Endothelial cell of umbilical vein (primary cell): Measurements from ENCODE around the gene CXCL14. TPM values are rescaled to one million over a fixed set of nuclear protein-coding genes. Genes with fewer than 3 reads are reported as not detected.
A peak's percentile ranks its signal among the peaks of the same experiment; 100 is the strongest.

Experiments used
- BruUV-seq: library from RNA; stranded (reverse); fragments of 400-500 nt; replicated peaks from 2 replicates; lab custom pipeline; 2021; lab: Mats Ljungman, UMichigan
- CTCF ChIA-PET: fragments of 300-600, 350-600 bp; sonication (Branson Sonifier 250); formaldehyde crosslinking; loops from one replicate; lab custom pipeline; 2021; ENCODE audit warnings: antibody characterized with exemption, inconsistent platforms; lab: Charles Lee
- POLR2A ChIA-PET: fragments of 300-600, 350-600 bp; sonication (Branson Sonifier 250); formaldehyde crosslinking; loops from one replicate; lab custom pipeline; 2021; ENCODE audit warnings: antibody characterized with exemption, inconsistent platforms; lab: Charles Lee
- DNase-seq: peaks from one replicate; pipeline ENCODE4 v3.0.0-alpha.2; 2011; ENCODE audit warnings: low read depth, low spot score
- FAIRE-seq: peaks from 2 replicates; lab custom pipeline; 2011; peaks lifted over from hg19 to GRCh38; lab: Jason Lieb, UNC
- H2AFZ ChIP-seq: 2 replicates; pipeline ENCODE4 v1.6.0; 2012; ENCODE audit warnings: low read depth, low read length, control low read depth, inconsistent platforms
- H3K27ac ChIP-seq: 2 replicates; pipeline ENCODE4 v1.5.1; 2011; ENCODE audit warnings: low read depth, mild to moderate bottlenecking, control low read depth, low read length, moderate library complexity; ENCODE audit not compliant: insufficient read depth
- H3K27me3 ChIP-seq, 2 experiments: 2 replicates each; pipeline versions ENCODE4 v1.6.0 to v1.6.1; 2011; ENCODE audit warnings: low read length in 2 of 2, mixed read lengths in 1 of 2; ENCODE audit not compliant: control insufficient read depth in 2 of 2, insufficient read depth in 2 of 2
- H3K36me3 ChIP-seq, 2 experiments: 2 replicates in 1 of 2; 3 replicates in 1 of 2; pipeline ENCODE4 v1.5.1; 2011; ENCODE audit warnings: low read length in 2 of 2, mild to moderate bottlenecking in 1 of 2, moderate library complexity in 1 of 2; ENCODE audit not compliant: control insufficient read depth in 2 of 2, insufficient read depth in 2 of 2; ENCODE audit errors: extremely low read depth in 1 of 2
- H3K4me1 ChIP-seq: 3 replicates; pipeline ENCODE4 v1.5.1; 2011; ENCODE audit warnings: mild to moderate bottlenecking, low read length; ENCODE audit not compliant: control insufficient read depth, insufficient read depth; ENCODE audit errors: extremely low read depth
- H3K4me2 ChIP-seq: 2 replicates; pipeline ENCODE4 v1.6.1; 2011; ENCODE audit warnings: low read length, control low read depth, mixed read lengths; ENCODE audit not compliant: insufficient read depth
- H3K4me3 ChIP-seq, 3 experiments: fragments of 200-600 bp in 1 of 3; sonication (generic), shearing (Covaris generic) in 1 of 3; replicated peaks in 1 of 3; 2 replicates each; pipeline ENCODE4 v1.5.1; 2011 to 2016; ENCODE audit warnings: control low read depth in 3 of 3, low read length in 3 of 3, mild to moderate bottlenecking in 2 of 3, inconsistent platforms in 1 of 3, low read depth in 1 of 3, moderate library complexity in 1 of 3; ENCODE audit not compliant: insufficient read depth in 1 of 3
- H3K79me2 ChIP-seq: 2 replicates; pipeline ENCODE4 v1.6.0; 2012; ENCODE audit warnings: low read length, inconsistent platforms; ENCODE audit not compliant: control insufficient read depth, insufficient read depth
- H3K9ac ChIP-seq: replicated peaks from 2 replicates; pipeline ENCODE3; 2011; ENCODE audit warnings: low read length, control low read depth; ENCODE audit not compliant: insufficient read depth; ENCODE audit errors: extremely low read depth
- H3K9me1 ChIP-seq: replicated peaks from 3 replicates; pipeline ENCODE4 v1.6.0; 2011; ENCODE audit warnings: mild to moderate bottlenecking, low read length; ENCODE audit not compliant: control insufficient read depth, insufficient read depth; ENCODE audit errors: extremely low read depth
- H3K9me3 ChIP-seq: replicated peaks from 2 replicates; pipeline ENCODE4 v1.5.1; 2012; ENCODE audit warnings: low read length, inconsistent platforms; ENCODE audit not compliant: control insufficient read depth, insufficient read depth
- H4K20me1 ChIP-seq: replicated peaks from 2 replicates; pipeline ENCODE3; 2011; ENCODE audit warnings: mild to moderate bottlenecking, low read length; ENCODE audit not compliant: control insufficient read depth, insufficient read depth; ENCODE audit errors: extremely low read depth
- EZH2 ChIP-seq: IDR thresholded peaks from 2 replicates; pipeline ENCODE4 v1.6.1; 2012; ENCODE audit warnings: borderline replicate concordance, low read depth, mild to moderate bottlenecking, moderate library complexity, low read length, inconsistent platforms; ENCODE audit not compliant: severe bottlenecking
- FOS ChIP-seq: IDR thresholded peaks from 2 replicates; pipeline ENCODE4 v1.6.1; 2011; ENCODE audit warnings: mild to moderate bottlenecking, low read length, moderate library complexity, borderline replicate concordance; ENCODE audit not compliant: insufficient read depth
- GATA2 ChIP-seq: IDR thresholded peaks from 2 replicates; pipeline ENCODE4 v1.7.0; 2011; ENCODE audit warnings: low read depth, mild to moderate bottlenecking, moderate library complexity, mixed read lengths, low read length; ENCODE audit not compliant: insufficient read length, insufficient read depth
- MYC ChIP-seq: IDR thresholded peaks from one replicate; pipeline ENCODE4 v1.6.1; 2011; ENCODE audit warnings: mild to moderate bottlenecking, low read depth, low read length
- POLR2A ChIP-seq: IDR thresholded peaks from 2 replicates; pipeline ENCODE4 v1.6.1; 2012; ENCODE audit warnings: low read depth, mild to moderate bottlenecking, control low read depth, low read length
- POLR2AphosphoS5 ChIP-seq: IDR thresholded peaks from 2 replicates; pipeline ENCODE4 v1.6.1; 2012; ENCODE audit warnings: low read depth, mild to moderate bottlenecking, control low read depth, low read length, moderate library complexity; ENCODE audit not compliant: insufficient read depth
- dilution Hi-C: fragments of 300-500 bp; cut with MboI; formaldehyde crosslinking; loops from one replicate; pipeline ENCODE4 v1.15.0; 2019; ENCODE audit warnings: low sequenced_read_pairs; ENCODE audit not compliant: extremely low pct_ligation_motif_present
- intact Hi-C: fragments of 100-400 bp; cut with micrococcal nuclease; formaldehyde crosslinking; loops from one replicate; pipeline ENCODE4 v1.10.0; 2022
- polyA plus RNA-seq, 4 experiments: library from polyadenylated mRNA; depleted of rRNA in 3 of 4; stranded (reverse) in 3 of 4; unstranded in 1 of 4; fragments of >200 nt; gene quantifications; 2 replicates each; pipeline versions ENCODE4 v1.2.1 to v1.2.3, GENCODE V29; 2011 to 2012; ENCODE audit warnings: missing spikeins in 1 of 4
- total RNA-seq: library from RNA; stranded (reverse); gene quantifications from 2 replicates; pipeline ENCODE4 v1.2.3, GENCODE V29; 2021
- TF ChIP-seq, protein P1 (sequence below), 2 donors: IDR thresholded peaks; 1 replicate in 1 of 2; 2 replicates in 1 of 2; pipeline ENCODE4 v1.5.1; 2011; ENCODE audit warnings: low read length in 2 of 2, mild to moderate bottlenecking in 2 of 2, moderate library complexity in 2 of 2, control low read depth in 1 of 2, inconsistent platforms in 1 of 2, low read depth in 1 of 2; ENCODE audit not compliant: insufficient read depth in 1 of 2; ENCODE audit errors: extremely low read depth in 1 of 2
- TF ChIP-seq, protein P2 (sequence below): IDR thresholded peaks from 2 replicates; pipeline ENCODE4 v1.6.1; 2011; ENCODE audit not compliant: insufficient read depth, insufficient read length

The CXCL14 gene
- total and polyA plus RNA-seq, 2 donors (not counting 3 experiments of a cell fraction or from before 2014, with no cell fraction given), result not detected

DNA sequence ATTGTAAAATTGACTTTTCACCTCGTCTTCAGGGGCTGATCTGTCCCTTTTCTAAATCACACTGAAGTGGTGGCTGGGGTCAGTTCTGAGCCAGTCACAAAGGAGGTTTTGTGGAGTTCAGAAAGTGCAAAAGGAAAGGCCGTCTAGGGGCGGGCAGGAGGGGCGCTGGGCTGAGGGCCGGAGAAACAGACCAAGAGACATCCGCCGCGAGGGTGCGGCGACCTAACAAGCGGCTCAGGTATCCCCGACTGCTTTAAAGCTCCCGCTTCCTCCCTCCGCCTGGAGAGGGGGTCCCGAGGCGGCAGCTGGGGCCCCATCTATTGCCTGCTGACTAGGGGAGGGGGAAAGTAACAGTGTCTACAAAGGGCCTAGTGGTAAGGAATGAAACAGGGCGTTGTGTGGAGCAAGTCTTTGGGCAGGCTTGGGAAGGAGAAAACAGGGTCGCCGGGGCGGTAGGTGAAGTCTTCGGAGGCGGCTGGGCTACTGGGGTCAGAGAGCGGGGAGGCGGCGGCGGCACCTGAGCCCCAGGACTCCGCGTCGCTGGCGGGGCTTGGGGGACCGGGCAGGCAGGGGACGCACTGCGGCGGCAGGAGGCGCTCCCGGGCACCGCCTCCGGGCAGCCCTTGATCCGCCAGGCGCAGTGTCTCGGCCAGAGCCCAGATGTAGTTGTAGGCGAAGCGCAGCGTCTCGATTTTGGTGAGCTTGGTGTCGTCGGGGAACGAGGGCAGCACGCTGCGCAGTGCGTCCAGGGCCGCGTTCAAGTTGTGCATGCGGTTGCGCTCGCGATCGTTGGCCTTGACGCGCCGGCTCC lies 44.0 kb downstream of the CXCL14 start:
- Histone ChIP-seq H2AFZ (peak overlapping the region; percentile 38), H3K27ac (no peak overlapping the region), H4K20me1 (no peaks in the 10 kb centered on the region), H3K27me3 (peaks cover 71 to 73% of the 10 kb centered on the region in 2 experiments), H3K9me3 (no peaks in the 10 kb centered on the region), H3K4me1 (no peaks in the 10 kb centered on the region), H3K79me2 (no peaks in the 10 kb centered on the region), H3K36me3 (no peaks in the 10 kb centered on the region), H3K9me1 (no peaks in the 10 kb centered on the region), H3K4me2 (no peak overlapping the region), H3K4me3 (no peak overlapping the region), H3K9ac (no peak overlapping the region)
- intact Hi-C loops, result no loop called here
- dilution Hi-C loops, result no loop called here
- ChIA-PET CTCF (interaction anchor here (1.1 to 2.4 kb wide), 2 partner anchors 17 to 26 kb away, joined by 3 to 7 read pairs; no protein-coding TSS in a partner anchor), POLR2A (no interaction called here)
- DNase-seq (no peak), FAIRE-seq (no peak)
- TF ChIP-seq, protein P1, sequence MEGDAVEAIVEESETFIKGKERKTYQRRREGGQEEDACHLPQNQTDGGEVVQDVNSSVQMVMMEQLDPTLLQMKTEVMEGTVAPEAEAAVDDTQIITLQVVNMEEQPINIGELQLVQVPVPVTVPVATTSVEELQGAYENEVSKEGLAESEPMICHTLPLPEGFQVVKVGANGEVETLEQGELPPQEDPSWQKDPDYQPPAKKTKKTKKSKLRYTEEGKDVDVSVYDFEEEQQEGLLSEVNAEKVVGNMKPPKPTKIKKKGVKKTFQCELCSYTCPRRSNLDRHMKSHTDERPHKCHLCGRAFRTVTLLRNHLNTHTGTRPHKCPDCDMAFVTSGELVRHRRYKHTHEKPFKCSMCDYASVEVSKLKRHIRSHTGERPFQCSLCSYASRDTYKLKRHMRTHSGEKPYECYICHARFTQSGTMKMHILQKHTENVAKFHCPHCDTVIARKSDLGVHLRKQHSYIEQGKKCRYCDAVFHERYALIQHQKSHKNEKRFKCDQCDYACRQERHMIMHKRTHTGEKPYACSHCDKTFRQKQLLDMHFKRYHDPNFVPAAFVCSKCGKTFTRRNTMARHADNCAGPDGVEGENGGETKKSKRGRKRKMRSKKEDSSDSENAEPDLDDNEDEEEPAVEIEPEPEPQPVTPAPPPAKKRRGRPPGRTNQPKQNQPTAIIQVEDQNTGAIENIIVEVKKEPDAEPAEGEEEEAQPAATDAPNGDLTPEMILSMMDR (IDR thresholded peaks at IDR 0.05; ENCODE audit: extremely low read depth in 1 of 2, insufficient read depth in 1 of 2, low read depth in 1 of 2, low read length in 2 of 2), result peak in 1 of 2 donors; percentile 6
- TF ChIP-seq FOS (no peak), POLR2AphosphoS5 (no peak), GATA2 (no peak), POLR2A (no peak), EZH2 (peak; percentile 99), MYC (no peak)
- TF ChIP-seq, protein P2, sequence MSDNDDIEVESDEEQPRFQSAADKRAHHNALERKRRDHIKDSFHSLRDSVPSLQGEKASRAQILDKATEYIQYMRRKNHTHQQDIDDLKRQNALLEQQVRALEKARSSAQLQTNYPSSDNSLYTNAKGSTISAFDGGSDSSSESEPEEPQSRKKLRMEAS, result no peak
- BruUV-seq, result no TSS peak
